SK-MEL-5 (cell line): ENCODE measurements around the gene PATJ. TPM values are rescaled to one million over a fixed set of nuclear protein-coding genes. Genes with fewer than 3 reads are reported as not detected.
"Not testable (repeated sequence)": the region's sequence is repeated elsewhere in the genome, so short reads cannot be mapped to it uniquely, and the experiment has no call there.

ENCODE experiments used
- DNase-seq: peaks from one replicate; pipeline ENCODE4 v3.0.0-alpha.2; 2016; ENCODE audit warnings: low read depth, low spot score
- in situ Hi-C: cut with HindIII; loops from 2 replicates; pipeline ENCODE4 v1.10.0; 2016; ENCODE audit warnings: low sequenced_read_pairs, high pct_unique_total_duplicates, low pct_unique_long_range_greater_than_20kb
- polyA plus RNA-seq, 2 experiments: library from polyadenylated mRNA; depleted of rRNA; stranded (reverse); fragments of >200 nt; gene quantifications; 2 replicates each; pipeline ENCODE4 v1.2.3, GENCODE V29; 2015
- total RNA-seq: library from RNA; depleted of rRNA; stranded (reverse); fragments of >200 nt; shearing (Covaris generic); gene quantifications from 2 replicates; pipeline ENCODE4 v1.2.3, GENCODE V29; 2014; rRNA removed

Gene PATJ, protein sequence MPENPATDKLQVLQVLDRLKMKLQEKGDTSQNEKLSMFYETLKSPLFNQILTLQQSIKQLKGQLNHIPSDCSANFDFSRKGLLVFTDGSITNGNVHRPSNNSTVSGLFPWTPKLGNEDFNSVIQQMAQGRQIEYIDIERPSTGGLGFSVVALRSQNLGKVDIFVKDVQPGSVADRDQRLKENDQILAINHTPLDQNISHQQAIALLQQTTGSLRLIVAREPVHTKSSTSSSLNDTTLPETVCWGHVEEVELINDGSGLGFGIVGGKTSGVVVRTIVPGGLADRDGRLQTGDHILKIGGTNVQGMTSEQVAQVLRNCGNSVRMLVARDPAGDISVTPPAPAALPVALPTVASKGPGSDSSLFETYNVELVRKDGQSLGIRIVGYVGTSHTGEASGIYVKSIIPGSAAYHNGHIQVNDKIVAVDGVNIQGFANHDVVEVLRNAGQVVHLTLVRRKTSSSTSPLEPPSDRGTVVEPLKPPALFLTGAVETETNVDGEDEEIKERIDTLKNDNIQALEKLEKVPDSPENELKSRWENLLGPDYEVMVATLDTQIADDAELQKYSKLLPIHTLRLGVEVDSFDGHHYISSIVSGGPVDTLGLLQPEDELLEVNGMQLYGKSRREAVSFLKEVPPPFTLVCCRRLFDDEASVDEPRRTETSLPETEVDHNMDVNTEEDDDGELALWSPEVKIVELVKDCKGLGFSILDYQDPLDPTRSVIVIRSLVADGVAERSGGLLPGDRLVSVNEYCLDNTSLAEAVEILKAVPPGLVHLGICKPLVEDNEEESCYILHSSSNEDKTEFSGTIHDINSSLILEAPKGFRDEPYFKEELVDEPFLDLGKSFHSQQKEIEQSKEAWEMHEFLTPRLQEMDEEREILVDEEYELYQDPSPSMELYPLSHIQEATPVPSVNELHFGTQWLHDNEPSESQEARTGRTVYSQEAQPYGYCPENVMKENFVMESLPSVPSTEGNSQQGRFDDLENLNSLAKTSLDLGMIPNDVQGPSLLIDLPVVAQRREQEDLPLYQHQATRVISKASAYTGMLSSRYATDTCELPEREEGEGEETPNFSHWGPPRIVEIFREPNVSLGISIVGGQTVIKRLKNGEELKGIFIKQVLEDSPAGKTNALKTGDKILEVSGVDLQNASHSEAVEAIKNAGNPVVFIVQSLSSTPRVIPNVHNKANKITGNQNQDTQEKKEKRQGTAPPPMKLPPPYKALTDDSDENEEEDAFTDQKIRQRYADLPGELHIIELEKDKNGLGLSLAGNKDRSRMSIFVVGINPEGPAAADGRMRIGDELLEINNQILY (N-terminal part only)
- total RNA-seq: 6.3 and 6.7 TPM in 2 replicates
- 4.5 and 5.4 TPM in 2 replicates for polyA plus RNA-seq (2015; cell fraction: cytosol; rRNA removed)
- polyA plus RNA-seq (2015; cell fraction: nucleus; rRNA removed): 6.8 and 10.3 TPM in 2 replicates

DNA sequence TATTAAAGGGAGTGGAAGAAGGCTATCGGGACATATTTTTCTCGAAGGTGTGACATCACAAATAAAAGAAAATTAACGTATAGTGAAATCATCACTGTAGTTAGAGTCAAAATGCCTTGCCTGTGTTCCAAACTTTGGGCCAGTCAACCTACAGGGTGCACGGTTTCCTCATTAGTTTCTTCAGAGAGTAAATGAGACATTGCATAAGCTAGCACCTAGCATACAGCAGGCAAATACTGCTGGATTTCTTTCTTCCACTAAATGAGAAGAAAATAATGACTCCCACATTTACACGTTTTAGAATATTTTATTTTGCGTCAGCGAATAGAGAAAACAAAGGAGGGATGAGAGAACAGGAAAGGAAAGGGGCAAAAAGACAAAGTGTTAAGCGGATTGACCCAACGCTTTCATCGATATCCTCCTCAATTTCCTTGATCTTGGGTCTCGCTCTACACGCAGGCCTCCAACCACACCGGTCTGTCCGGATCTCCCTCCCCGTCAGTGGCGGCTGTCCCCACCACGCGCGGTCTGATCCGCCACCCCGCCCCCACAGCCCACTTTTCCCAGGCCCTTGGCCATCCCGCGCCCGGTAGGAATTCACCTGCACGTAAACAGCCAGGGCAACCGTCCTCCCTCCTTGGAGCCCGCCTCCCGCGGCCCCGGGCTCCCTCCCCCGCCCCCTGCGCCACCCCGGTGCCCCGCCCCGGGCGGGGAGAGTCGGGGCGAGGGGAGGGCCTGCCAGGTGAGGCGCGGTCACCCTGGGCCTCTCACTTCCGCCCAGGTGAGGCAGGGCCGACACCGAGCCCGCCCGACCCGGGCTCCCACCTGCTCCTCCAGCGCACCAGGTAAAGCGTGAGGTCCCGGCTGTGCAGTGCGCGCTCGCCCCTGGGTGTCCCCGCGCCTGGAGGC is at the start of gene PATJ:
TSS of gene PATJ (plus strand) at position 770 of the 909 bp plus-strand sequence. CDS start 20,413 bp downstream, outside the sequence.
- DNase-seq: peak; percentile 22
- in situ Hi-C loops: no loop called here

DNA sequence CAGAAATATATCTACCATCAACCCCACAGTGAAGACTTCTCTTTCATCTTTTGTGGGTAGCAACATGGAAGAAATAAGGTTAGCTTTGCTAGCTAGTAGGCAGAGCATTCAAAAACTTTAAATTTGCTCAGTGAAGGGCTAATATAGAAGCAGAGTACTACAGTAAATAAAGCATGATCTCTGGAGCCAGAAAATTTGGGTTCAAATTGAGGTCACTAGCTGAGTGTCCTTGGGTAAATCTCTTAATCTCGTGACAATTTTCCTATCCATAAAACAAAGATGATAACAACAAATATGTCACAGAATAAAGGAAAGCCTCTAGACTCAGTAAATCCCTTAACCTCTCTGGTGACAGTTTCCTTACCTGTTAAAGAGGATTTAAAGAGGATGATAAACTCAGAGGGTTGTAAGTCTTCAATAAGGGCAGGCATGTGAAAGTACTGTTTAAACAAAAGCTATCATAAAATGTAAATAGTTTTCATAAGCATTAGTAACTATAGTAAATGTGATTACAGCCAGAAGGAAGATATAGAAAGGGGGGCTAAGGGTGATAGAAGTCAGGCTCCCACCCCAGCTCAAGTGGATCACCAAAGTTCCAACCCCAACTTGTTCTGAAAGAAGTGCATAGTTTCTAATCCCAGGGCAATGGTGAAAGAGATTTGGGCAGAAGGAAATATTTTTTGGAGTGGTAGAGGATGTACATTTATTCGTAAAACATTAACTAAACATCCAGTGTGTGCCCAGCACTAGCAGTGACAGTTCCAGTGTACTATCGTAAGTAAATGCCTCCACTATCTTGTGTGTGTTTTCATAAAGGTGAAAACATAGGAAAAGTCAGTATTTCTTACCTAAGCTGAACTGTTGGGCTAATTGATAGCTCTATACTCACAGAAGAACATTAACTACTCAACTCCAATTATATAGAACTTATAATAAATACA is 42.1 kb upstream of the PATJ start:
- no peak for DNase-seq

DNA sequence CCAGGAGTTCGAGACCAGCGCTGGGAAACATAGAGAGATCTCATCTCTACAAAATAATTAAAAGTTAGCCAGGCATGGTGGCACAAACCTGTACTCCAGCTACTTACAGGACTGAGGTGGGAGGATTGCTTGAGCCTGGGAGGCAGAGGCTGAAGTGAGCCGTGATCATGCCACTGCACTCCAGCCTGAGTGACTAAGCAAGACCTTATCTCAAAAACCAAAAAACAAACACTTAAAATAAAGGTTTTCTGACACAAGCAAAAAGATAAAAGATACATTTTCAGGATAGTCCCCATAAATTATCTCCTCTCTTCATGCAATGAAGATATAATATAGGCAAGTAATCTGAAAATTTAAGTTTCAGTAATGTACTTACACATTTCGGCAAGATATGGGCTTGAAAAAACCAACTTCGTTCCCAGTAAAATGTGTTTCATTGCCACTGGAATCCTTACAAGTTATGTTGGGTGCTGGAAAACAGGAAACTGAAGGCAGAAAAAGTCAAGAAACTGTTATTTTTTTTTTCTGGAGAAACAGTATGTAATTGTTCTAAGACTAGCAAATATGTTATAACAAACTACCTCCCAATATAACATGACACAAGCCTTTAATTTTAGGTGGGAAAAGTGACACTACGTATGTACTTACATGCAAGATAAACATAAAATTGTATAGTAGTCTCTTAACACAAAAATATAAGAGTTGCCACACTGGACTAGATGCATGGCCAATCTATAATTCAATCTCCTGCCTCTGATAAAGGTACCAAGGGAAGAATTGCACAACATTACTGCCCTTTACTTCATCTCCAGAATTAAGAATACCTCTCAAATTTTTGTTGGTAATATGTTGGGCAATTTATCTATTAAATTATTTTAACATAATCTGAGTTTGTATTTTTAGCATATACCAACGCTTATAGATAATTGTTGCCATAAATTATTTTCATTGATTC is 33.0 kb upstream of the PATJ start:
- no peak for DNase-seq
- in situ Hi-C loops: no loop called here

More for the DNA sequence above, 42.1 kb upstream of the PATJ start:
- in situ Hi-C loops: no loop called here

DNA sequence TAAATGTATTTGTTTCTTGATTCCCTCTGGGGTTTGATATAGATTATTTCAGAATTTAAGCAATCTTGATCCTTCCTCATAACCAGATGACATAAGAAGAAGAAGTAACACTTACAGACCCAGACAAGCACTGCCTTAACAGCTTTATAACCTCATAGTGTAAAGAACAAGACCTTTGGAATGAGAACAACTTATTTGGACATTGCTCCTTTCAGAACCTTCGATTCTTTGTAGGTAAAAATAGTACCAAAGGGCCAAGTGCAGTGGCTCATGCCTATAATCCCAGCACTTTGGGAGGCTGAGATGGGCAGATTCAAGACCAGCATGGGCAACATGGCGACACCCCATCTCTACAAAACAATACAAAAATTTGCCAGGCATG is 32.4 kb upstream of the PATJ start:
- no peak for DNase-seq
- in situ Hi-C loops: no loop called here

DNA sequence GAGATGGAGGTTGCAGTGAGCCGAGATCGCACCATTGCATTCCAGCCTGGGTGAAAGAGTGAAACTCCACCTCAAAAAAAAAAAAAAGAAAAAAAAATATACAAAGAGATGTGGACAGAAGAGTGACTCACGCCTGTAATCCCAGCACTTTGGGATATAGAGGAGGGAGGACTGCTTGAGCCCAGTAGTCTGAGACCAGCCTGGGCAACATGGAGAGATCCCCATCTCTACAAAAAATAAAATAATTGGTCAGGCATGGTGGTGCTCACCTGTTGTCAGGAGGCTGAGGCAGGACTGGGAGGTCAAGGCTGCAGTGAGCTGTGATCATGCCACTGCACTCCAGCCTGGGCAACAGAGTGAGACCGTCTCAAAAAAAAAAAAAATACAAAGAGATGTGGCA is 31.0 kb upstream of the PATJ start:
- in situ Hi-C loops, DNase-seq: not testable (repeated sequence)

DNA sequence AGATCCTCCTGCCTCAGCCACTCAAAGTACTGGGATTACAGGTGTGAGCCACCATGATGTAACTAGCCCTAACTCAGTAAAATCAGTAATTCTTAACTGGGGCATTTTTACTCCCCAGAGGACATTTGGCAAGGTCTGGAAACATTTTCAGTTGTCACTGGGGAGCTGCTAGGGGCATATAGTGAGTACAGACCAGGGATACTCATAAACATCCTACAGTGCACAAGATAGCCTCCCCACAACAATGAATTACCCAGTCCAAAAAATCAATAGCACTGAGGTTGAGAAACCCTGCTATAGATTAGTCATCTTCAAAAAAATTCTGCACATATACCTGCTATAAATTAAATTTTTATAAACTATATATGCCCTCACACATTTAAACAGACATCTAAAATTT is 30.3 kb upstream of the PATJ start:
- no peak for DNase-seq
- in situ Hi-C loops: no loop called here

DNA sequence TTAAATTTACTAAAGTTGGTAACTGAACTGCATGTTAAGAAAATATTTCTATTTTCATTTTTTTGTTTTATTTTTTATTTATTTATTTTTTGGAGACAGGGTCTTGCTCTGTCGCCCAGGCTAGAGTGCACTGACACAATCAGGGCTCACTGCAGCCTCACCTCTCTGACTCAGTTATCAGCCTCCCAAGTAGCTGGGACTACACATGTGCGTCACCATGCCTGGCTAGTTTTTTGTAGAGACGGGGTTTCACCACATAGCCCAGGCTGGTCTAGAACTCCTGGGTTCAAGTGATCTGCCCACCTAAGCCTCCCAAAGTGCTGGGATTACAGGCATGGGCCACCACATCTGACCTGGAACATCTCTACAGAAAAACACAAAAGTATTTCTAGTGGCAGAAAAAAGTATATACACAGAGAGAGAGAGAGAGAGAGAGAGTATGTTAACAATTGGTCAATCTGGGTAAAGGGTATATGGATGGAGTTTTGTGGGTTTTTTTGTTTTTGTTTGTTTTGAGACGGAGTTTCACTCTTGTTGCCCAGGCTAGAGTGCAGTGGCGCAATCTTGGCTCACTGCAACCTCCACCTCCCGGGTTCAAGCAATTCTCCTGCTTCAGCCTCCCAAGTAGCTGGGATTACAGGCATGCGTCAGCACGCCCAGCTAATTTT is 23.1 kb upstream of the PATJ start:
- DNase-seq, in situ Hi-C loops: not testable (repeated sequence)

DNA sequence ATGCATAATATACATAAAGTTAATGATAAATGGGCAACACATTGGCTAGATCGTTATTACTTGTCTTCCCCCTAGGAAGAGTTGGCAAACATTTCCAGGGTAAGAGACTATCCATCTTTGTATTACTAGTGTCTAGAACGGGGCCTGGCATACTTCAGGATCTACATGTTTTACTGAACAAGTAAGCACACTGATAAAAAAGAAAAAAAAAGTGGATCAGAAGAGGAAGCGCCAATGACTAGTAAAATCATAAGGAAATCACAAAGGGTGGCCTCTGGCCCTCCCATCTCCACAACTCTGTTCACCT is 17.8 kb upstream of the PATJ start:
- no peak for DNase-seq
- in situ Hi-C loops: no loop called here

DNA sequence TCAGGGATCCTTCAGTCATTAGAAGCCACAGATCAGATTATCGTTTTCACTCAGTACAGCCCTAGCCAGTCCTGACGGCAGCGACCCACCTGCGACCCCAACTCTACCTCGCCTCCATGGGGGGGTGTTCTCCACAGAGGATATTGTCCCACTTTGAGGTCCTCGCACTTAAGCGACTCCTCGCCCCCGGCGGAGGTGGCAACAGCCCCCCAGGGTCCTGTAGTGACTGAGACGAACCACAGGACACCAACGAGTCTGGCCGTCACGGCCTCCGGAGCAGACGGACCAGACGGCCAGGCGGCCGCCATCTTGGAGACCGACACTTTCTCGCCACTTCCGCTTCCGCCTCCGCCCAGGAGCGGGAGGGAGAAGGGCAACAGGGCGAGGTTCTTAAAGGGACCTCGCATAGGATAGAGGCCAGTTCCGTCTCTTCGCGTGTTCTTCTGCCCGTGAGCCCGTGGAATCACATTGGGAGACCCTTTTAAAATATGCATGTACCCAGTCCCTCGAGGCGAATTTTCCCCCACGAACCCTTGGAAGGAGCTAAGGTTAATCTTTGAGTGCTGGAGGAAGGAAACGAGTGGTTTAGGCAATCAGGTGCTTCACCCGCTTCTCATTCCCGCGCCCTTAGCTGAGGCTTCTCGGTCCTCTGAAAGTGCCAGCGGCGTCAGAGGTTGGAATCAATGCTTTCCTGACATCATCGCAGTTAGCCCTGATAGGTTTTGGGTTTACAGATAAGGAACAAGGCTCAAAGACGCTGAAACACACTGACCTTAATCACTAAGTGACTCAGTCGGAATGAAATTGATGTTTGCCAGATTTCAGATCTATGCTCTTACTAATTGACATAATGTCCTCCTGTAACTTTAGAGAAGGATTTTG is 17.2 kb upstream of the PATJ start, which contains the start of gene TM2D1:
TSS of gene TM2D1 (minus strand) at position 329 of the 882 bp plus-strand sequence. CDS start at position 308, 21 bp downstream.
- in situ Hi-C loops: no loop called here
- peak; percentile 92 for DNase-seq

DNA sequence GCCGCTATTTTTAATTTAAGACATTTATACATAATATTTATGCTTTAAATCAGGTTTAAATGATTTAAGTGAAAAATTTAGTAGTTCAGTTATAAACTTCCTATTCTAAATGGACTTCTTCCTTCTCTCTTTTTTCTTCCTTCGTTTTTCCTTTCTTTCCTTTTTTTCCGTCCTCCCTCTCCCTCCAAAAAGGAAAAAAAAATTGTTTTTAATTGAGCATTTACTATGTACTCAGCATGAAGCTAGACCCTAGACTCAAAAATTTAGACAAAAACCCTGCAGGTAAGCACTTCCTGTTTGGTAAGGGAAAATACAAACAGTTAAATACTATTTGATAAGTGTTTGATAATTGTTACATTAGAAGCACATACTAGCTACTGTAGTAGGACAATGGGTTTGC is 14.7 kb upstream of the PATJ start:
- DNase-seq: no peak
- in situ Hi-C loops: no loop called here

DNA sequence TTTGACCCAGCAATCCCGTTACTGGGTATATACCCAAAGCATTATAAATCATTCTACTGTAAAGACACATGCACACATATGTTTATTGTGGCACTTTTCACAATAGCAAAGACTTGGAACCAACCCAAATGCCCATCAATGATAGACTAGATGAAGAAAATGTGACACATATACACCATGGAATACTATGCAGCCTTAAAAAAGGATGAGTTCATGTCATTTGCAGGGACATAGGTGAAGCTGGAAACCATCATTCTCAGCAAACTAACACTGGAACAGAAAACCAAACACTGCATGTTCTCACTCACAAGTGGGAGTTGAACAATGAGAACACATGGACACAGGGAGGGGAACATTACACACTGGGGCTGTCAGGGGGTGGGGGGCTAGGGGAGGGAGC is 11.6 kb upstream of the PATJ start:
- in situ Hi-C loops, DNase-seq: not testable (repeated sequence)

DNA sequence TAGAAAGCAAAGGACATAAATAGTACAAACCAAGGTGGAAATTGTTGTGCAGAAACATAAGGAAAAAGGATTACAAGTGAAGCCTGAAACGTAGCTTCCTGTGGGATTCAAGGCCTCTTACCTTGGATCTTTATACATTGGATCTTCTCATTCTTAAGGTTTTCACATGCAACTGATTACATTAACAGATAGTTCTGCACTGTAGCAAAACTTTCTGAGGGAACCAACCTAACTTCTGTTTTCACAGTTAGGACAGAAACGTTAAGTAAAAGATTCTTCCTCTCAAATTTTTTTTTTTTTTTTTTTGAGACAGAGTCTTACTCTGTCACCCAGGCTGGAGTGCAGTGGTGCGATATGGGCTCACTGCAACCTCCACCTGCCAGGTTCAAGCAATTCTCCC is 9.6 kb upstream of the PATJ start:
- no peak for DNase-seq
- in situ Hi-C loops: no loop called here
